HG03045 (cell line): ENCODE measurements around the gene FAHD1.
"Not testable (repeated sequence)": the region's sequence is repeated elsewhere in the genome, so short reads cannot be mapped to it uniquely, and the experiment has no call there.

Experiments used
- ATAC-seq: cut with Tn5 transposase; IDR thresholded peaks from one replicate; pipeline ENCODE4 v1.9.1; 2021; ENCODE audit warnings: mild to moderate bottlenecking, moderate library complexity; ENCODE audit not compliant: unreplicated experiment

FAHD1 gene

DNA sequence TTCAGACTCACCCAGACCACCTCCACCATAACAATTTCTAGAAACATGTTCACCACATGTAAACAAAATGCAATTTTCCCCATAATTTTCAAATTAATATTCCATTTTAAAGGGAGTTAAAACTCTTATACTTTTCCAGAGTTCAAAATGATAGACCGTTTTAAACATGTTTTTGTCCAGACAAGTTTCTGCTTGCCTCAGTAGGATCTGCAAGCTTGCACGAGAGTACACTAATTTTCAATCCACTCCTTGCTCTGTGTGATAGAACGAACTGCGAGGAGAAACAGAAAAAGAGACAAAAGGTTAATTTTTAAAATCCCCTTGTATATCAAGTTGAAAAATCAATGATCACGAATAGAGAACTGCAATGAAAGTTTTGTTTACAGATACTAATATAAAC lies 7.1 kb downstream of the FAHD1 start:
- no peak for ATAC-seq

GRCh38 chr16:1839554-1839953 lies 12.5 kb downstream of the FAHD1 start:
- ATAC-seq = no peak

- ATAC-seq = no peak
These were observed 19.0 kb downstream of the FAHD1 start for GRCh38 chr16:1845985-1846384.

DNA sequence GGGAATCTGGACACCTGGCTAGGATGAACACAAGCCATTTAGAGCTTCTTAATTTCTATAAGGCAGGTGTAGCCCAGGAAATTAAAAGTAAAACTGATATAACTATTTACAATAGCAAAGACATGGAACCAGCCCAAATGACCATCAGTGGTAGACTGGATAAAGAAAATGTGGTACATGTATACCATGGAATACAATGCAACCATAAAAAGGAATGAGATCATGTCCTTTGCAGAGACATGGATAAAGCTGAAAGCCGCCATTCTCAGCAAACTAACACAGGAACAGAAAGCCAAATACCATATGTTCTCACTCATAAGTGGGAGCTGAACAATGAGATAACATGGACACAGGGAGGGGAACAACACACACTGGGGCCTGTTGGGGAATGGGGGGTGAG lies 19.4 kb downstream of the FAHD1 start:
- no peak for ATAC-seq

DNA sequence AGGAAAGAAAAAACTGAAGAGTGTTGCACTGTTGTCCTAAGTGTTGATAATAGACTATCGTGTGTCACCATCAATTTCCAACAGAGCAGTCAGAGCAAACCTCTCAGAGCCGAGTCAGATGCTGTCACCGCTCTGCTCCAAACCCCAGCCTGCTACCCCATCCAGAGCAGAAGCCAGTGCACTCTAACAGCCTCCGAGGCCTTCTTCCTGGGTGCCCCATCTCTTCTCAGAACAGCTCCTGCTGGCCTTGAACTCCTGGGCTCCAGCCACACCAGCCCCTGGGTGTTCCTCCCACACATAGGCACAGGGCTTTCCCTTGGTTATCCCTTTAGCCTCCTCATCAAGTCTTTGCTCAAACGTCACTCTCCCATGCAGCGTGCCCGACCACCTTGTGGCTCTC lies 24.0 kb downstream of the FAHD1 start:
- ATAC-seq = no peak

- ATAC-seq = no peak
These were observed 24.8 kb downstream of the FAHD1 start for GRCh38 chr16:1851793-1852192.

- no peak for ATAC-seq
These were observed 30.6 kb downstream of the FAHD1 start for GRCh38 chr16:1857433-1858097.

GRCh38 chr16:1858189-1858865 lies 31.3 kb downstream of the FAHD1 start:
- no peak for ATAC-seq

- ATAC-seq = no peak
These were observed 32.6 kb downstream of the FAHD1 start for GRCh38 chr16:1859650-1860049.

GRCh38 chr16:1861730-1862129 lies 34.7 kb downstream of the FAHD1 start:
- ATAC-seq = no peak

DNA sequence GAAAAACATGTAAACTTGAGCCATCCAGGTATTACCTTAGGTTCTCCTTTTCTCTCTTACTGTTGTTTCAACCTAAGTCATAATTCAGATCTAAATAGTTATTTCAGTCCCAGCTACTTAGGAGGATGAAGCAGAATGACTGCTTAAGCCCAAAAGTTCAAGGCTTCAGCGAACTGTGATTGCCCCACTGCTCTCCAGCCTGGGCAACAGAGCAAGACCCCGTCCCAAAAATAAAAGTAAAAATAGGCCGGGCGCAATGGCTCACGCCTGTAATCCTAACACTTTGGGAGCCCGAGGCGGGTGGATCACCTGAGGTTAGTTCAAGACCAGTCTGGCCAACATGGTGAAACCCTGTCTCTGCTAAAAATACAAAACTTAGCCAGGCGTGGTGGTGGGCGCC lies 35.4 kb downstream of the FAHD1 start:
- ATAC-seq = no peak

DNA sequence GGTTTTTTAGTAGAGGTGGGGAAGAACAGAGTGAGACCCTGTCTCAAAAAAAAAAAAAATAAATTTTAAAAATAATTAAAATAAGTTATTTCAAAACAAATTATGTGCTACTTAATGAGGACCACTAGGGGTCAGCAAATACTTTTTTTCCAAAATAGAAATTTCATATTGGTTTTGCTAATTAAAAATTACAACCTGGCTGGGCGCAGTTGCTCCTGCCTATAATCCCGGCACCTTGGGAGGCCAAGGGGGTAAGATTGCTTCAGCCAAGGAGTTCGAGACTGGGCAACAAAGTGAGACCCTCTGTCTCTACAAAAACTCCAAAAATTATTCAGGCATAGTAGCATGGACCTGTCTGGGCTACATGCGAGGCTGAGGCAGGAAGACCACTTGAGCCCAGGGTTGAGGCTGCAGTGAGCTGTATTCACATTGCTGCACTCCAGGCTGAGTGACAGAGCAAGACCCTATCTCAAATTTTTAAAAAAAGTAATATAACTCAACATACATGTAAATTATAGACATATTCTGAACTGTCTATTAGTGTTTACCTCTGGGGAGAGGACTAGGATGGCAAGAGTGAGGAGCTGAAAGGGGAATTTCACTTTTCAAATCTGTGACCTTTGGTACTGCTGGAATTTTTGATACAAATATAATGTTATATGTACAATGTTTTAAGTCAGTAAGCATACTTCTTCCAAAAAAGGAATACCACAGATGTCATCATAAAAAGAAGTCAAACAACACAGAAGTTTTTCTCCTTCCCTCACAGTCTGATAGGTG lies 36.9 kb downstream of the FAHD1 start:
- no peak for ATAC-seq

DNA sequence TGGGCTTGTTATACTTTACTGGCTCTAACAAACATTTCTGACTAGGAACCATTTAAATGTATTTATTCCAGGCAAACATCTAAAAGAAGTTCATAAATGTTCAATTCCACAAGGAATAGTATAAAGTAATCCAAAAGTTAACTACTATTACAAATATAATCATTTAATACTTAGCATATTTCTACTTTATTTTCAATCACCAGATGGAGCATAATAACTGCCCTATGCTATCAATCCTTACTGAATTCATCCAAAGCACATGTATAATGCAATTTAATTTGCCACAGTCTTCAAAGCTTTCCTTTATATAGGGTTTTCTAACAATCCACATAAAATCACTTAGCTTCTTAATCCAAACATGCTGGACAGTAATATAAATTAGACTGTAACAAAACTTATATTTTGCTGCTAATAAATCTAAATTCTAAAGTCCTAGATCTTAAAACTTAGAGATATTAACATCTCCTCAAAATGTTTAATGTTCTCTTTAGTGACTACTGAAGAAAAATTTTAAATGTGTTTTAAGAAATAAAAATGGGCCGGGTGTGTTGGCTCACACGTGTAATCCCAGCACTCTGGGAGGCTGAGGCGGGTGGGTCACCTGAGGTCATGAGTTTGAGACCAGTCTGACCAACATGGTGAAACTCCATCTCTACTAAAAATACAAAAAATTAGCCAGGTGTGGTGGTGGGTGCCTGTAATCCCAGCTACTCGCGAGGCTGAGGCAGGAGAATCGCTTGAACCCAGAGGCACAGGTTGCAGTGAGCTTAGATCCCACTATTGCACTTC lies 39.1 kb downstream of the FAHD1 start:
- no peak for ATAC-seq

DNA sequence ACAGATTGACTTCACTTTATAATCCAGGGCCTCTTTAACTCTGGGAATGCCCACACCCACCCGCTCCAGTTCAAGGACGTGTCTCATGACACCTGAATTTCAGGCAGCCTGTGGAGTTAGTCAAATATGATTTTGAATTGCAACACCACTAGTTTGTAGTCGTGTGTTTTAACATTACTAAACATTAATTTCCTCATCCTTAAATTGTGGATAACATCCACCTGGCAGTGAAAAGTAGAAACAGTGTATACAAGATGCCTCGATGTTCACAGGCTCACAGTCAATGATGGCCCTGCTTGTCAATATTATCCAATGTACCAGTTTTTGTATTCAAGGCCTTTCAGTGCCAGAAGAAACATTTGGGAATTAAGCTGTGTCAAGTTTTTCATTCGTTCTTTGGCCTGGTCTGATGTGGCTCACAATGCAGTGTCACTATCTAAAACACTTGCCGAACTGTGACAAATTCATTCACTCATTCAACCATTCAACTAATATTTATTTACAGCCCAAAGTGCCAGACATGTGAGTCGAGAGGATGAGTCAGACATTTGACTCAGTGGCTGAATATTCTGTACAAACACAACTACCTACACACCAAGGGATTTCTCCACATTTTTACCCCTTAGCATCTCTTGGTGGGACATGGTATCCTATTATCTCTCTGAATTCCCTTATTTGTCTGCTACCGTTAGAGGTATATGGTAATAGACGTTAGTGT lies 43.5 kb downstream of the FAHD1 start:
- ATAC-seq = no peak

- ATAC-seq = no peak
These were observed 45.1 kb downstream of the FAHD1 start, which contains the start of gene MEIOB for GRCh38 chr16:1871974-1872635. MEIOB (minus strand) TSS chr16:1872164; CDS start chr16:1868175, 3,989 bp downstream.

DNA sequence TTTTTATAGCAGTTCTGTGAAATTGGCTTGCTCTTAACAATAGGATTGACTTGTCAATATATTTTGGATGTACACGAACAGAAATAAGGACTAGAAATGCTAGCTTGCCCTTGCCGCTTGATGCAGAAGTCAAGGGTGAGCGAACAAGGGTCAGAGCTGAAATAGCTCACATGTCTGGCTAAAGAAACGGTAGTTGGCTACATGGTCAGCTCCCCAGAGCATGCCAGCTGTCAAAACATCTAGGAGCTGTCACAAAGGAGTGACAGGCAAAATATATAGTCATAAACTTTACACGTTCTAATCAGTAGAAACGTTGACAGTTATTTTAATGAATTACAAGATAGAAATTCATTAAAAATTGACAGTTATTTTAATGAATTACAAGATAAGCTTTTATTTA lies 47.8 kb downstream of the FAHD1 start:
- ATAC-seq = no peak

DNA sequence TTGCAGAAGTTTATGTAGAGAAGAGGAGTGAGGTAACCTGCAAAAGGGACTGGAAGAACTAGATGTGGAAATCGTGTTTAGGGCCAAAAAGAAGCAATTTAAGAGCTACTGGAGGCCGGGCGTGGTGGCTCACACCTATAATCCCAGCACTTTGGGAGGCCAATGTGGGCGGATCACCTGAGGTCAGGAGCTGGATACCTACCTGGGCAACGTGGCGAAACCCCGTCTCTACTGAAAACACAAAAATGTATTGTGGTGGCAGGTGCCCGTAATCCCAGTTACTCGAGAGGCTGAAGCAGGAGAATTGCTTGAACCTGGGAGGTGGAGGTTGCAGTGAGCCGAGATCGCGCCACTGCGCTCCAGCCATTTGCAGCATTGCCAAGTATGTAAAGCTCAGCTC lies 49.1 kb downstream of the FAHD1 start:
- ATAC-seq = not testable (repeated sequence)

DNA sequence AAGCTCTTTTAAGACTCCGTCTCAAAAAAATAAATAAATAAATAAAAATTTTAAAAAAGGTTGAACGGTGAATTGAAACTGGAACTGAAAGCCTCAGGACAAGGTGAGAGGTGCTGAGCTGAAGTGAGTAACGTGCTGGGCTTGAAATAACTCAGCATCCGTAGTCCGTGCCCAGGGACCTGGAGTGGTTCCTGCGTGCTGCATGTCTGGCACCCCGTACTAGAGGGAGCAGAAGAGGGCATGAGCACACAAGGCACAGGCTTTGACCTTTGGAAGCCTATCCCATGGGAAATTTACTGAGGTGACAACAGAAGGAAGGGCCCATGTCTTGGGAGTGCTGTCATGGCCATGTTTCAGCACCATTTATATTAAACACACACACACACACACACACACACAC lies 49.5 kb downstream of the FAHD1 start:
- ATAC-seq = no peak

DNA sequence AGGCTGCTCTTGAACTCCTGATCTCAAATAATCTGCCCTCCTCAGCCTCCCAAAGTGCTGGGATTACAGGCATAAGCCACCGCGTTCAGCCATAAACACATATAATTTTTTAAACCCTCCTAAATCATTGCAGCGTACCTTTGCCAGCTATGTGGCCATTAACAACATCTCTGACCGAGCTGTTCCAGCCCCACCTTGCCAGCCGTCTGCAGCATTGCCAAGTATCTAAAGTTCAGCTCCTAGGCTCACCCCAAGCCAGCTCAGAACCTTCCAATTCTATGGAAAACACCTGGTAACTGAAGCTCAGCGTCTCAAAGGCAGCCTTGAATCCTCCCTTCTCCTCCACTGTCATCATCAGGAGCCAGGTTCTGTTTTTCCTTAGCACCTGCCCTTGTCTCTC lies 50.1 kb downstream of the FAHD1 start:
- no peak for ATAC-seq

DNA sequence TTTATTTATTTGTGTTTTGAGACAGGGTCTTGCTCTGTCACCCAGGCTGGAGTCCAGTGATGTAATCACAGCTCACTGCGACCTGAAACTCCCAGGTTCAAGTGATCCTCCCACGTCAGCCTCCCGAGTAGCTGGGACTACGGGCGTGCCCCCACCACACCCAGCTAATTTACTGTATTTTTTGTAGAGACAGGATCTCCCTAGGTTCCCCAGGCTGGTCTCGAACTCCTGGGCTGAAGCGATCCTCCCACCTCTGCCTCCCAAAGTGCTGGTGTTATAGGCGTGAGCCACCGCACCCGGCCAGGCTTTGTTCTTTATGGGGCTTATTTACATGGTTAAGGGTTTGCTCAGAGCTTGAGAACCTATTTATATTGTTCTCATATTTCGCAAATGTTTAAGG lies 50.8 kb downstream of the FAHD1 start:
- ATAC-seq = no peak
